RWPE1 (cell line): ENCODE results near the gene DBNDD1.

Experiments used
- CTCF ChIA-PET: fragments of 350-600 bp; sonication (Branson Sonifier 250); formaldehyde crosslinking; extraction: SDS; loops from one replicate; lab custom pipeline; 2021; lab: Yijun Ruan, JAX
- POLR2A ChIA-PET: fragments of 400-600 bp; formaldehyde crosslinking; extraction: SDS; loops from one replicate; lab custom pipeline; 2020; ENCODE audit warnings: antibody characterized with exemption; ENCODE audit not compliant: low non-redundant PET; lab: Yijun Ruan, JAX
- DNase-seq: peaks from one replicate; pipeline ENCODE4 v3.0.0; 2012; ENCODE audit warnings: low spot score
- H3K27ac ChIP-seq: fragments of 450-650 bp; 2 replicates; pipeline ENCODE4 v1.5.1; 2017
- TF ChIP-seq, protein P1 (sequence below): fragments of 450-650 bp; conservative IDR thresholded peaks from 2 replicates; pipeline ENCODE4 v1.5.1; 2017; ENCODE audit warnings: low read depth, mild to moderate bottlenecking

Gene DBNDD1

GRCh38 chr16:90022209-90023077, 3.2 kb upstream of the DBNDD1 start:
- ChIA-PET POLR2A (interaction anchor here (1.1 kb wide), 1 partner anchor 50 kb away, joined by 4 read pairs; no protein-coding TSS in a partner anchor), CTCF (interaction anchor here (0.6 to 1.1 kb wide), 2 partner anchors 11 to 34 kb away, joined by 3 to 4 read pairs; no protein-coding TSS in a partner anchor)
- TF ChIP-seq, protein P1, sequence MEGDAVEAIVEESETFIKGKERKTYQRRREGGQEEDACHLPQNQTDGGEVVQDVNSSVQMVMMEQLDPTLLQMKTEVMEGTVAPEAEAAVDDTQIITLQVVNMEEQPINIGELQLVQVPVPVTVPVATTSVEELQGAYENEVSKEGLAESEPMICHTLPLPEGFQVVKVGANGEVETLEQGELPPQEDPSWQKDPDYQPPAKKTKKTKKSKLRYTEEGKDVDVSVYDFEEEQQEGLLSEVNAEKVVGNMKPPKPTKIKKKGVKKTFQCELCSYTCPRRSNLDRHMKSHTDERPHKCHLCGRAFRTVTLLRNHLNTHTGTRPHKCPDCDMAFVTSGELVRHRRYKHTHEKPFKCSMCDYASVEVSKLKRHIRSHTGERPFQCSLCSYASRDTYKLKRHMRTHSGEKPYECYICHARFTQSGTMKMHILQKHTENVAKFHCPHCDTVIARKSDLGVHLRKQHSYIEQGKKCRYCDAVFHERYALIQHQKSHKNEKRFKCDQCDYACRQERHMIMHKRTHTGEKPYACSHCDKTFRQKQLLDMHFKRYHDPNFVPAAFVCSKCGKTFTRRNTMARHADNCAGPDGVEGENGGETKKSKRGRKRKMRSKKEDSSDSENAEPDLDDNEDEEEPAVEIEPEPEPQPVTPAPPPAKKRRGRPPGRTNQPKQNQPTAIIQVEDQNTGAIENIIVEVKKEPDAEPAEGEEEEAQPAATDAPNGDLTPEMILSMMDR, result no peak
- peak; percentile 92 for DNase-seq
- H3K27ac ChIP-seq, result peak overlapping the region; percentile 66

- ChIA-PET CTCF (interaction anchor here (1.0 to 1.2 kb wide), 2 partner anchors 44 to 99 kb away, joined by 3 to 4 read pairs; no protein-coding TSS in a partner anchor), POLR2A (interaction anchor here (1.1 kb wide), 1 partner anchor 35 kb away, joined by 5 read pairs; no protein-coding TSS in a partner anchor)
- TF ChIP-seq, protein P1, result no peak
- H3K27ac ChIP-seq, result peak overlapping the region; percentile 55
- DNase-seq, result no peak
These were observed 1.7 kb upstream of the DBNDD1 start for GRCh38 chr16:90020838-90021382.

DNA sequence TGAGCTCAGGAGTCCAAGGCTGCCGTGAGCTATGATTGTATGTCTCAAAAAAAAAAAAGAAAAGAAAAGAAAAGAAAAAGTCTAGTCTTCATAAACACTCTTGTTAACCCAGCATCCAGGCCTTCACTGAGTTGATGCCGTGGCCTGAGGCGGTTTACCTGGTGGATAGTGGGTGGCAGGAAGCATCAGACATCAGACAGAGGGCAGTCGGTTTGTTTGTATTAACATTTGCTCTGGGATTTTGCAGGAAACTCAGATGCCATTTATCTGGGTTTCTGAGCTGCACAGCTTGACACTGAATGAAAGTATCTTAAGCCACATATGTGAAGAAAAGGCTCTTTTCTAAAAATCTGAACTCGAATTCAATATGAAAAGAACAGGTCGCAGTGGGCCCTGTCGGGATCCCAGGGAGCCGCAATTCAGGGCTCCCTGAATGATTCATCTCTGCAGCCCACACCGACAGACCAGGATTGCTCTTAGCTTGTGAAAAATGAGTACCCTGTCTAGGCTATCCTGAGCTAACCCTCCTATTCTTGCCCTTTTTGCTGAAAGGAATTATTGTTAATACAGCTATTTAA, 1.1 kb upstream of the DBNDD1 start:
- no peak for DNase-seq
- ChIA-PET CTCF (interaction anchor here (1.0 to 1.5 kb wide), 4 partner anchors 21 to 98 kb away, joined by 3 to 5 read pairs (median 4); no protein-coding TSS in a partner anchor), POLR2A (interaction anchor here (1.1 kb wide), 1 partner anchor 35 kb away, joined by 5 read pairs; no protein-coding TSS in a partner anchor)
- H3K27ac ChIP-seq, result peak overlapping the region; percentile 55
- TF ChIP-seq, protein P1, result no peak

DNA sequence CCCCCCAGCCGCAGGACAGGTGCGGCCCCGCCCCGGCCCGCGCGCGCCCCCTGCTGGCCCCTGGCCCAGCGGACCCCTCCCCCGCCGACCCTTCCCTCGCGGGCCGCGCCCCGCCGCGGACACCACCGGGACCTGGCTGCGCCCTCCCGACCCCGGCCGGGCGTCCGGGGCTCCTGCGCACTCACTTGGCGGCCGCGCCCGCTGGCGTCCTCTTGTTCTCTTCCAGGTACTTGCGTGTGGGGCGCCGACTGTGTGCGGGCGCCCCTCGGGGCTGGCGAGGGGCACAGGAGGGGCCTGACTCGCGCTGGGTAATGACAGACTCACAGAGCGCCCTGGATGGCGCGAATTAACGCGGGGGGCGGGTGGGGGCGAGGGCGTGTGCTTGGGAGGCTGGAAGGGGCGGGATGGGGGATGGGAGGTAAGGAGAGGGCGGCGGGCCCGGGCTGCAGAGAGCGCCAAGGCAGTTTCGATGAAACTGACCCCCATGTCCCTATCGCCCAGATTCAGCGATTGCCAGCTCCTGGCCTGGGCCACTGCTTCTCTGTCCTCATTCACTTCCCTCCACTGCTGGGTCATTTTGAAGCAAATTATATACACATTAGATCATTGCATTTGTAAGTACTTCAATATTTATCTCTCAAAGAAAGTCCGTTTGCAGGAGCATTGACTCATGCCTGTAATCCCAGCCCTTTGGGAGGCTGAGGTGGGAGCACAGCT, 445 bp upstream of the DBNDD1 start:
- CTCF ChIA-PET, result interaction anchor here (1.0 to 1.5 kb wide), 5 partner anchors 20 to 98 kb away, joined by 3 to 5 read pairs (median 4); no protein-coding TSS in a partner anchor
- DNase-seq, result no peak
- POLR2A ChIA-PET, result no interaction called here
- TF ChIP-seq, protein P1, result peak; percentile 84
- H3K27ac ChIP-seq, result peak overlapping the region; percentile 55

GRCh38 chr16:90018297-90018651, 982 bp downstream of the DBNDD1 start:
- peak overlapping the region; percentile 7; the same call in 1 of the 2 replicates for H3K27ac ChIP-seq
- TF ChIP-seq, protein P1, result no peak
- ChIA-PET CTCF (interaction anchor here (1.0 to 1.4 kb wide), 2 partner anchors 28 to 64 kb away, joined by 5 read pairs; no protein-coding TSS in a partner anchor), POLR2A (interaction anchor here (0.6 kb wide), 1 partner anchor 12 kb away, joined by 3 read pairs; no protein-coding TSS in a partner anchor)
- no peak for DNase-seq
